Adrenal gland (tissue), 12 donors: ENCODE data around the gene FAM216B. TPM values are rescaled to one million over a fixed set of nuclear protein-coding genes. Genes with fewer than 3 reads are reported as not detected.

Experiments used
- DNase-seq, 7 donors: peaks; one replicate each; pipeline ENCODE4 v3.0.0-alpha.2; 2019 to 2020
- H3K27ac ChIP-seq, 5 donors: fragments of 200-600 bp; sonication (generic) in 4 of 5; 1 replicate in 3 of 5; 2 replicates in 2 of 5; pipeline versions ENCODE4 v1.5.1 to v1.8.0; 2016 to 2020; ENCODE audit warnings: mild to moderate bottlenecking in 1 of 5
- H3K27me3 ChIP-seq: fragments of 200-600 bp; 2 replicates; pipeline ENCODE4 v1.8.0; 2021
- H3K36me3 ChIP-seq, 2 donors: fragments of 200-600 bp; replicated peaks in 1 of 2; 1 replicate in 1 of 2; 2 replicates in 1 of 2; pipeline versions ENCODE4 v1.5.1 to v1.8.0; 2018 to 2022
- H3K4me1 ChIP-seq, 2 donors: fragments of 200-600 bp; replicated peaks in 1 of 2; 1 replicate in 1 of 2; 2 replicates in 1 of 2; pipeline versions ENCODE4 v1.5.1 to v1.8.0; 2018 to 2021
- H3K4me3 ChIP-seq, 4 donors: fragments of 200-600 bp; sonication (generic) in 3 of 4; one replicate each; pipeline ENCODE4 v1.5.1; 2016 to 2018
- H3K9me3 ChIP-seq, 3 donors: fragments of 200-600 bp; sonication (generic) in 1 of 3; replicated peaks in 1 of 3; 1 replicate in 2 of 3; 2 replicates in 1 of 3; pipeline versions ENCODE4 v1.5.1 to v1.8.0; 2016 to 2021
- POLR2A ChIP-seq, 2 donors: fragments of 450-650 bp; IDR thresholded peaks; one replicate each; pipeline ENCODE4 v1.6.1; 2017; ENCODE audit warnings: antibody characterized with exemption in 2 of 2, mild to moderate bottlenecking in 2 of 2, moderate library complexity in 1 of 2
- WGBS, 4 donors: extraction: QIAGEN DNeasy Blood & Tissue Kit in 2 of 4; methylation state at CpG; one replicate each; pipeline versions ENCODE4 v1.1.5 to v1.1.7; 2013 to 2017; 5-methylcytosine and 5-hydroxymethylcytosine counted together
- intact Hi-C, 2 donors: fragments of 100-400 bp; cut with DNase I; formaldehyde crosslinking; loops; one replicate each; pipeline versions ENCODE4 v1.14.1 to v1.15.0; 2022 to 2023
- polyA plus RNA-seq, 3 donors: library from polyadenylated mRNA; stranded (reverse); fragments of 200-250 nt in 2 of 3; fragments of 350-450 nt in 1 of 3; fragmentation: Illumina TruSeq in 1 of 3; extraction: RNeasy Lipid Tissue Mini Kit (QIAGEN cat#74804) in 1 of 3; gene quantifications; one replicate each; pipeline ENCODE4 v1.2.3, GENCODE V29; 2013 to 2014
- total RNA-seq, 9 donors: library from RNA; depleted of rRNA in 4 of 9; stranded (reverse); fragments of >200 nt in 4 of 9; fragments of 120-200 nt in 1 of 9; fragmentation: NEBNext Ultra II Directional in 1 of 9; extraction: Animal tissue kit (Norgen Biotek cat#: 25700) in 1 of 9; gene quantifications; one replicate each; pipeline versions ENCODE4 v1.1.0 to v1.2.4, GENCODE V29; 2013 to 2023
- TF ChIP-seq, protein P1 (sequence below), 6 experiments: fragments of 450-650 bp in 4 of 6; fragments of 200-600 bp in 2 of 6; sonication (generic) in 1 of 6; IDR thresholded peaks; 1 replicate in 5 of 6; 2 replicates in 1 of 6; pipeline versions ENCODE4 v1.5.1 to v1.8.0; 2016 to 2021; ENCODE audit warnings: antibody characterized with exemption in 6 of 6, mild to moderate bottlenecking in 2 of 6, moderate library complexity in 1 of 6
- donor health status: healthy with polysubstance abuse.
- donor health status: Bipolar disorder and iron deficiency.
- donor health status: DM: yes; HTN: yes; CAD: no.
- donor health status: DM: no; HTN: no; CAD: no.
- donor health status: DM: no; HTN: no; CAD: no.
- donor health status: DM: yes; HTN: yes; CAD: no.

The FAM216B gene
- total and polyA plus RNA-seq, 12 donors, result not detected

DNA sequence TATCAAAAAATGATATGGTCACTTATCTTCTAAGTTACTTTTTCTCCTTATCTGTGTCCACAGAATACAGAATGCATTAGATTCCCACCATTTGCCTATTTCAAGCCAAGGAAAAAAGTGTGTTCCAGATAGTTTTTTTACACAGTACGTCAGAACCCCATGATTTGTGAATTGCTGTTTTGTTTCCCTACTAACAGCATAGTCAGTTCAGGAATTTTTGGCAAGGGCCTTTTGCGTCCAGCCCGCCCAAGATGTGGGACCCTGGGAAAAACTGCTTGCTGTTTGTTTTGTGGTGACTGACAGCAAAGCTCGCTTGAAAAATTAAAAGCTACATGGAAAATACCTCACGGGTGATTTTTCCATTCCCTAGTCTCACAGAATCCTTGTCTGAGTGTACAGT lies 20.4 kb upstream of the FAM216B start:
- intact Hi-C loops, result no loop called here
- no peak for DNase-seq
- no peaks in the 10 kb centered on the region for H3K36me3 ChIP-seq
- TF ChIP-seq, protein P1, sequence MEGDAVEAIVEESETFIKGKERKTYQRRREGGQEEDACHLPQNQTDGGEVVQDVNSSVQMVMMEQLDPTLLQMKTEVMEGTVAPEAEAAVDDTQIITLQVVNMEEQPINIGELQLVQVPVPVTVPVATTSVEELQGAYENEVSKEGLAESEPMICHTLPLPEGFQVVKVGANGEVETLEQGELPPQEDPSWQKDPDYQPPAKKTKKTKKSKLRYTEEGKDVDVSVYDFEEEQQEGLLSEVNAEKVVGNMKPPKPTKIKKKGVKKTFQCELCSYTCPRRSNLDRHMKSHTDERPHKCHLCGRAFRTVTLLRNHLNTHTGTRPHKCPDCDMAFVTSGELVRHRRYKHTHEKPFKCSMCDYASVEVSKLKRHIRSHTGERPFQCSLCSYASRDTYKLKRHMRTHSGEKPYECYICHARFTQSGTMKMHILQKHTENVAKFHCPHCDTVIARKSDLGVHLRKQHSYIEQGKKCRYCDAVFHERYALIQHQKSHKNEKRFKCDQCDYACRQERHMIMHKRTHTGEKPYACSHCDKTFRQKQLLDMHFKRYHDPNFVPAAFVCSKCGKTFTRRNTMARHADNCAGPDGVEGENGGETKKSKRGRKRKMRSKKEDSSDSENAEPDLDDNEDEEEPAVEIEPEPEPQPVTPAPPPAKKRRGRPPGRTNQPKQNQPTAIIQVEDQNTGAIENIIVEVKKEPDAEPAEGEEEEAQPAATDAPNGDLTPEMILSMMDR (IDR thresholded peaks at IDR 0.05), result no peak
- no peak for TF ChIP-seq POLR2A (IDR thresholded peaks at IDR 0.05)
- no peak overlapping the region for H3K4me3 ChIP-seq
- no peaks in the 10 kb centered on the region for H3K4me1 ChIP-seq
- H3K27me3 ChIP-seq, result peaks cover 5% of the 10 kb centered on the region
- 54 to 76% (median 65%) methylated on average over 5 of the region's 5 CpGs for WGBS, 4 donors
- no peak overlapping the region for H3K27ac ChIP-seq
- H3K9me3 ChIP-seq, result no peaks in the 10 kb centered on the region

DNA sequence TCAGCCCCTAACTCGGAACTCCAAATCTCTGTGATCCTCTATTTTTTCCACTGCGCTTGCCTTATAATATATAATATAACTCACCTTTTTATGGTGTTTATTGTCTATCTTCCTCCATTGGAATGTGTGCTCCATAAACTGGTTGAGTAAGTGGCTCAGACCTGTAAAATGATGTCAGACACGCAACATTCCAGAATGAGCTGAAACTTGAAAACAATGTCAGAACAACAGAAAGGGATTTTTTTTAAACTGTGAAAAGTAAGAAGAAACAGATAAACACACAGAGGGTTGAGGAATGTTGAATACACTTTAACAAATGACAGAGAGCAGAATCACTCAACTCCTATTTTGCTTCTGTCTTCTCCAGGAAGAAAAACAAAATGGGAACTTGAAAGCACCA lies 19.1 kb upstream of the FAM216B start:
- H3K36me3 ChIP-seq, result no peaks in the 10 kb centered on the region
- DNase-seq, result no peak
- no peak overlapping the region for H3K27ac ChIP-seq
- H3K4me1 ChIP-seq, result no peaks in the 10 kb centered on the region
- no peak overlapping the region for H3K4me3 ChIP-seq
- intact Hi-C loops, result no loop called here
- TF ChIP-seq POLR2A (IDR thresholded peaks at IDR 0.05), result no peak
- TF ChIP-seq, protein P1 (IDR thresholded peaks at IDR 0.05), result no peak
- H3K27me3 ChIP-seq, result peaks cover 5% of the 10 kb centered on the region
- 86 to 96% (median 90%) methylated on average over 3 of the region's 3 CpGs for WGBS, 4 donors
- H3K9me3 ChIP-seq, result no peaks in the 10 kb centered on the region

DNA sequence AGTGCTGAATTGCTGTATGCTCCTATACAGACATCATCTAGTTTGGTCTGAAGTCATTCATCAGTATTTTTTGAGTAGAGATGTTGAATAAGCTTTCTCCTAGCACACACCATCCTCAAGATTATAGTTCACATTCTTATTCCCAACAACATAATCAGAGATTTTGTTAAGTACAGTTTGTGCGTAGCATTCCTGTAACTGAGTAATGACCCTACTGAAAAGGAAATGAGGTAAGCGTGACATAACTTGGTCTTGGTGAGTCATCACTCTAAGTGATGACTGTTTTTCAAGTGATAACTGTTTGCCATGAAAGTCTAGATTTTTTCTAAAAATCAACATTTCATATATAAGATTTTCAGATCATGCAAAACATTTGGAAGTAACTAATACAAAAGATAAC lies 18.5 kb upstream of the FAM216B start:
- H3K4me3 ChIP-seq, result no peak overlapping the region
- H3K9me3 ChIP-seq, result no peaks in the 10 kb centered on the region
- H3K27me3 ChIP-seq, result peaks cover 5% of the 10 kb centered on the region
- no peaks in the 10 kb centered on the region for H3K4me1 ChIP-seq
- WGBS, 4 donors, result 80 to 86% (median 84%) methylated on average over 2 of the region's 2 CpGs
- H3K36me3 ChIP-seq, result no peaks in the 10 kb centered on the region
- no peak for TF ChIP-seq POLR2A (IDR thresholded peaks at IDR 0.05)
- TF ChIP-seq, protein P1 (IDR thresholded peaks at IDR 0.05), result no peak
- no peak for DNase-seq
- intact Hi-C loops, result no loop called here
- no peak overlapping the region for H3K27ac ChIP-seq

DNA sequence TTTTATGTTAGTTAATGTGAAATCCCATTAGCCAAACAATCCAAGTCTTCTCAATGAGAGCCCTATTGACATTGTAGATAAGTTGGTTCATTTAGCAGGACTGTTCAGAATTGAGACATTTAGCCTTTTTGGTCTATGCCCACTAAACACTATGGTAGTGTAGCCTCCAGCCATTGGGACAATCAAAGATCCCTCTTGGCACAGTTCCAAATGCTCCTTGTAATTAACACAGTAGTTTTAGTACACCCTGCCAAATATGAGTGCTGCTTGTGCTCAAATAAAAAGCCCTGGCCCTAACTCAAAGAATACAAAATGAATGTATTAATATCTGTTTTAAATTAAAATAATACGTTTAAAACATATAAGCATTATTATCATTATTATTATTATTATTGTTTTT lies 15.4 kb upstream of the FAM216B start:
- no peaks in the 10 kb centered on the region for H3K36me3 ChIP-seq
- no peaks in the 10 kb centered on the region for H3K4me1 ChIP-seq
- H3K9me3 ChIP-seq, result no peaks in the 10 kb centered on the region
- no peak overlapping the region for H3K27ac ChIP-seq
- peaks cover 2% of the 10 kb centered on the region for H3K27me3 ChIP-seq
- no peak for TF ChIP-seq POLR2A (IDR thresholded peaks at IDR 0.05)
- TF ChIP-seq, protein P1 (IDR thresholded peaks at IDR 0.05), result no peak
- no peak for DNase-seq
- whole genome bisulfite sequencing, 4 donors, result 64 to 71% (median 68%) methylated on average over 1 of the region's 1 CpG
- intact Hi-C loops, result no loop called here
- H3K4me3 ChIP-seq, result no peak overlapping the region
